Panc1 (cell line): Measurements from ENCODE around the gene SPOCK1. TPM values are rescaled to one million over a fixed set of nuclear protein-coding genes. Genes with fewer than 3 reads are reported as not detected.

ENCODE experiments used
- ATAC-seq: fragments of 200-7000 bp; cut with Tn5 transposase; 2 replicates; pipeline ENCODE4 v1.9.1; 2020; ENCODE audit warnings: mild to moderate bottlenecking, moderate library complexity
- BruUV-seq: library from RNA; stranded (reverse); fragments of 400-500 nt; replicated peaks from 2 replicates; lab custom pipeline; 2021; lab: Mats Ljungman, UMichigan
- CTCF ChIA-PET: fragments of 300-600 bp; sonication (Branson Sonifier 250); formaldehyde crosslinking; loops from one replicate; lab custom pipeline; 2022; ENCODE audit warnings: antibody characterized with exemption; lab: Charles Lee
- POLR2A ChIA-PET: fragments of 300-600 bp; sonication (Branson Sonifier 250); formaldehyde crosslinking; loops from one replicate; lab custom pipeline; 2022; ENCODE audit warnings: antibody characterized with exemption; lab: Charles Lee
- DNase-seq: peaks from one replicate; pipeline ENCODE4 v3.0.0-alpha.2; 2010; ENCODE audit warnings: low read depth, low spot score
- H3K27ac ChIP-seq: 2 replicates; pipeline ENCODE4 v1.5.1; 2011; ENCODE audit warnings: mild to moderate bottlenecking, low read length, inconsistent platforms
- H3K27me3 ChIP-seq: fragments of 200-500 bp; sonication (Bioruptor generic); 2 replicates; pipeline ENCODE4 v1.6.0; 2014; ENCODE audit warnings: low read length, inconsistent platforms; ENCODE audit not compliant: control insufficient read depth, insufficient read depth
- H3K36me3 ChIP-seq: fragments of 200-500 bp; sonication (Bioruptor generic); 2 replicates; pipeline ENCODE4 v1.5.1; 2014; ENCODE audit warnings: inconsistent platforms, mild to moderate bottlenecking, low read length, moderate library complexity; ENCODE audit not compliant: control insufficient read depth, insufficient read depth
- H3K4me1 ChIP-seq: 2 replicates; pipeline ENCODE4 v1.5.1; 2011; ENCODE audit warnings: inconsistent platforms, mild to moderate bottlenecking, low read length, moderate library complexity; ENCODE audit not compliant: control insufficient read depth, insufficient read depth
- H3K4me3 ChIP-seq, 2 experiments: 2 replicates each; pipeline ENCODE4 v1.5.1; 2011 to 2012; ENCODE audit warnings: low read depth in 2 of 2, low read length in 2 of 2, mild to moderate bottlenecking in 2 of 2, inconsistent platforms in 1 of 2, moderate library complexity in 1 of 2
- H3K9me3 ChIP-seq: fragments of 200-500 bp; sonication (Bioruptor generic); 2 replicates; pipeline ENCODE4 v1.5.1; 2014; ENCODE audit warnings: low read depth, mild to moderate bottlenecking, inconsistent platforms, low read length, moderate library complexity; ENCODE audit not compliant: control insufficient read depth, insufficient read depth
- CTCF ChIP-seq: fragments of 450-650 bp; IDR thresholded peaks from 2 replicates; pipeline ENCODE4 v1.5.1; 2017; ENCODE audit warnings: mild to moderate bottlenecking
- POLR2AphosphoS5 ChIP-seq: IDR thresholded peaks from 2 replicates; pipeline ENCODE4 v1.6.1; 2012; ENCODE audit warnings: mild to moderate bottlenecking, low read depth, low read length, moderate library complexity
- SIN3A ChIP-seq: IDR thresholded peaks from 2 replicates; pipeline ENCODE4 v1.6.1; 2012; ENCODE audit warnings: low read depth, mild to moderate bottlenecking, low read length, moderate library complexity, borderline replicate concordance; ENCODE audit not compliant: insufficient read depth
- TCF7L2 ChIP-seq: IDR thresholded peaks from 2 replicates; pipeline ENCODE4 v1.6.1; 2011; ENCODE audit warnings: mild to moderate bottlenecking, low read depth, low read length, inconsistent platforms
- in situ Hi-C: cut with HindIII; loops from 2 replicates; pipeline ENCODE4 v1.10.0; 2016; ENCODE audit warnings: low sequenced_read_pairs, low pct_unique_long_range_greater_than_20kb
- intact Hi-C: fragments of 100-400 bp; cut with micrococcal nuclease; formaldehyde crosslinking; loops from one replicate; pipeline ENCODE4 v1.10.0; 2022; ENCODE audit not compliant: unreplicated experiment
- total RNA-seq: library from RNA; stranded (reverse); gene quantifications from one replicate; pipeline ENCODE4 v1.2.1, GENCODE V29; 2021; ENCODE audit not compliant: unreplicated experiment
- TF ChIP-seq, protein P1 (sequence below), 2 experiments: IDR thresholded peaks; 2 replicates each; pipeline ENCODE4 v1.6.1; 2011 to 2012; ENCODE audit warnings: low read depth in 2 of 2, control low read depth in 1 of 2, low read length in 1 of 2, mild to moderate bottlenecking in 1 of 2, moderate library complexity in 1 of 2; ENCODE audit not compliant: insufficient read depth in 1 of 2

SPOCK1 gene
- total RNA-seq, 1 experiment from 2014 or later = 15.6 TPM

DNA sequence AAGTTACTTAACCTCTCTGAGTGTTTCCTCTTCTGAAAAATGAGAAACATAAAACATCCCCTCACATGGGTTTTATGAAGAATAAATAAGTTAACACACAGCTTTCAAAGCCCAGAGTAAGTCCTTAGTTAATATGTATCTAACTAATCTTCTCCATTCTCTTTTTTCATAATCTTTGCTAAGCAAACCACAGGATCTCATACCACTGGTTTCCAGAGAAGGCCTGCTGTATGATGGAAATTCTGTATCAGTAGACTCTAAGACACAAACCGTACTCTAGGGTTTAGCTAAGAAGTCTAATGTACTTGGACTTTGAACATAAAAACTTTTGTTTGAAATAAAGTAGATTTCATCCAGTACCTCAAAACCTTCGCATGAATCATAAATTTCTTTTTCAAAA, 307.9 kb downstream of the SPOCK1 start:
- CTCF ChIA-PET = no interaction called here
- Histone ChIP-seq H3K4me3 (no peak overlapping the region), H3K27ac (no peak overlapping the region), H3K27me3 (no peaks in the 10 kb centered on the region; the same call in 1 of the 2 replicates), H3K4me1 (no peaks in the 10 kb centered on the region), H3K9me3 (no peaks in the 10 kb centered on the region), H3K36me3 (no peaks in the 10 kb centered on the region)
- TF ChIP-seq, protein P1, sequence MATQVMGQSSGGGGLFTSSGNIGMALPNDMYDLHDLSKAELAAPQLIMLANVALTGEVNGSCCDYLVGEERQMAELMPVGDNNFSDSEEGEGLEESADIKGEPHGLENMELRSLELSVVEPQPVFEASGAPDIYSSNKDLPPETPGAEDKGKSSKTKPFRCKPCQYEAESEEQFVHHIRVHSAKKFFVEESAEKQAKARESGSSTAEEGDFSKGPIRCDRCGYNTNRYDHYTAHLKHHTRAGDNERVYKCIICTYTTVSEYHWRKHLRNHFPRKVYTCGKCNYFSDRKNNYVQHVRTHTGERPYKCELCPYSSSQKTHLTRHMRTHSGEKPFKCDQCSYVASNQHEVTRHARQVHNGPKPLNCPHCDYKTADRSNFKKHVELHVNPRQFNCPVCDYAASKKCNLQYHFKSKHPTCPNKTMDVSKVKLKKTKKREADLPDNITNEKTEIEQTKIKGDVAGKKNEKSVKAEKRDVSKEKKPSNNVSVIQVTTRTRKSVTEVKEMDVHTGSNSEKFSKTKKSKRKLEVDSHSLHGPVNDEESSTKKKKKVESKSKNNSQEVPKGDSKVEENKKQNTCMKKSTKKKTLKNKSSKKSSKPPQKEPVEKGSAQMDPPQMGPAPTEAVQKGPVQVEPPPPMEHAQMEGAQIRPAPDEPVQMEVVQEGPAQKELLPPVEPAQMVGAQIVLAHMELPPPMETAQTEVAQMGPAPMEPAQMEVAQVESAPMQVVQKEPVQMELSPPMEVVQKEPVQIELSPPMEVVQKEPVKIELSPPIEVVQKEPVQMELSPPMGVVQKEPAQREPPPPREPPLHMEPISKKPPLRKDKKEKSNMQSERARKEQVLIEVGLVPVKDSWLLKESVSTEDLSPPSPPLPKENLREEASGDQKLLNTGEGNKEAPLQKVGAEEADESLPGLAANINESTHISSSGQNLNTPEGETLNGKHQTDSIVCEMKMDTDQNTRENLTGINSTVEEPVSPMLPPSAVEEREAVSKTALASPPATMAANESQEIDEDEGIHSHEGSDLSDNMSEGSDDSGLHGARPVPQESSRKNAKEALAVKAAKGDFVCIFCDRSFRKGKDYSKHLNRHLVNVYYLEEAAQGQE (IDR thresholded peaks at IDR 0.05; ENCODE audit: insufficient read depth in 1 of 2, low read depth in 2 of 2, low read length in 1 of 2) = no peak
- TF ChIP-seq POLR2AphosphoS5 (no peak), TCF7L2 (no peak)
- DNase-seq = no peak
- BruUV-seq = no TSS peak
- ATAC-seq = no peak
- POLR2A ChIA-PET = no interaction called here
- in situ Hi-C loops = no loop called here
- intact Hi-C loops = no loop called here

DNA sequence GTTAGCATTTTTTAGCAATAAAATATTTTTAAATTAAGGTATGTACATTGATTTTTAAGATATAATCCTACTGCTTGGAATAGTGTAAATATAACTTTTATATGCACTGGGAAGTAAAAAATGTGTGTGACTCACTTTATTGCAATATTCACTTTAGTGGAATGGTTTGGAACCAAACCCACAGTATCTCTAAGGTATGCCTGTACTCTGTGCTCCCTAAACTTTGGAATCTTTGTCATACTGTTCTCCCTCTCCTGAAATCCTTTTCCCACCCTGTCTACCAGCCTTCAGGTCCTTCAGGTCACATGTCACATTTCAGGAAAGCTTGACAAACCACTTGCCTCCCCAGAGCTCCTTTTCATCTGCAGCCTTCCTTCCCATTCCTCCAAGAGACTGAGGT, 308.7 kb downstream of the SPOCK1 start:
- ChIA-PET CTCF (no interaction called here), POLR2A (no interaction called here)
- Histone ChIP-seq H3K4me1 (no peaks in the 10 kb centered on the region), H3K27ac (no peak overlapping the region), H3K4me3 (no peak overlapping the region), H3K27me3 (no peaks in the 10 kb centered on the region; the same call in 1 of the 2 replicates), H3K36me3 (no peaks in the 10 kb centered on the region), H3K9me3 (no peaks in the 10 kb centered on the region)
- no peak for ATAC-seq
- TF ChIP-seq TCF7L2 (no peak), CTCF (no peak), SIN3A (no peak), POLR2AphosphoS5 (no peak)
- TF ChIP-seq, protein P1 (IDR thresholded peaks at IDR 0.05; ENCODE audit: insufficient read depth in 1 of 2, low read depth in 2 of 2, low read length in 1 of 2) = no peak
- DNase-seq = no peak
- in situ Hi-C loops = no loop called here
- intact Hi-C loops = no loop called here
- no TSS peak for BruUV-seq
